Measurements from ENCODE around the gene JDP2.

- TF ChIP-seq SP1 (IDR thresholded peaks at IDR 0.05): no peak
- TF ChIP-seq BHLHE40 (IDR thresholded peaks at IDR 0.05; ENCODE audit: borderline replicate concordance): no peak
- no peak for TF ChIP-seq L3MBTL2 (conservative IDR thresholded peaks at IDR 0.05)
- TF ChIP-seq PKNOX1 (IDR thresholded peaks at IDR 0.05): no peak
- no peak for TF ChIP-seq FOXK2 (IDR thresholded peaks at IDR 0.05)
- no peak for TF ChIP-seq LEF1 (IDR thresholded peaks at IDR 0.05; ENCODE audit: borderline replicate concordance)
- TF ChIP-seq FOXM1 (IDR thresholded peaks at IDR 0.05; ENCODE audit: borderline replicate concordance): no peak
These were observed 18.6 kb downstream of the JDP2 start for GRCh38 chr14:75446447-75446846.

Measured in HEK293T (cell line).